Endodermal cell (in vitro differentiated cells): ENCODE results near the gene ZNF8. TPM values are rescaled to one million over a fixed set of nuclear protein-coding genes. Genes with fewer than 3 reads are reported as not detected.

Experiments
- DNase-seq: peaks from one replicate; pipeline ENCODE4 v3.0.0-alpha.2; 2017
- H3K27ac ChIP-seq: 2 replicates; pipeline ENCODE4 v1.5.1; 2013; ENCODE audit warnings: mild to moderate bottlenecking, low read depth, low read length, moderate library complexity
- H3K27me3 ChIP-seq: 2 replicates; pipeline ENCODE4 v1.6.1; 2013; ENCODE audit warnings: mild to moderate bottlenecking, low read length, moderate library complexity; ENCODE audit not compliant: insufficient read depth, control insufficient read depth, poor library complexity, severe bottlenecking
- H3K36me3 ChIP-seq: 2 replicates; pipeline ENCODE4 v1.7.0; 2013; ENCODE audit warnings: mild to moderate bottlenecking, low read length, moderate library complexity; ENCODE audit not compliant: control insufficient read depth, insufficient read depth
- H3K4me1 ChIP-seq: one replicate; pipeline ENCODE4 v1.7.0; 2013; ENCODE audit warnings: low read length; ENCODE audit not compliant: control insufficient read depth, insufficient read depth
- H3K4me3 ChIP-seq: 2 replicates; pipeline ENCODE4 v1.5.1; 2013; ENCODE audit warnings: mild to moderate bottlenecking, low read length, moderate library complexity
- H3K9ac ChIP-seq: 2 replicates; pipeline ENCODE4 v1.6.1; 2013; ENCODE audit warnings: mild to moderate bottlenecking, low read length, moderate library complexity; ENCODE audit not compliant: poor library complexity, severe bottlenecking; ENCODE audit errors: extremely low read depth
- H3K9me3 ChIP-seq: 2 replicates; pipeline ENCODE4 v1.6.1; 2013; ENCODE audit warnings: mild to moderate bottlenecking, low read length, moderate library complexity; ENCODE audit not compliant: control insufficient read depth
- H3K27ac Mint-ChIP-seq: 2 replicates; pipeline ENCODE4 v1.8.0; 2020; ENCODE audit warnings: mixed read lengths
- H3K27me3 Mint-ChIP-seq: 2 replicates; pipeline ENCODE4 v1.8.0; 2021; ENCODE audit warnings: mild to moderate bottlenecking, mixed read lengths; ENCODE audit not compliant: insufficient read depth
- H3K36me3 Mint-ChIP-seq: 2 replicates; pipeline ENCODE4 v1.8.0; 2020; ENCODE audit warnings: low read depth, mixed read lengths
- H3K4me1 Mint-ChIP-seq: 2 replicates; pipeline ENCODE4 v1.8.0; 2020; ENCODE audit warnings: mixed read lengths
- H3K4me3 Mint-ChIP-seq: 2 replicates; pipeline ENCODE4 v1.8.0; 2020; ENCODE audit warnings: mild to moderate bottlenecking, moderate library complexity, mixed read lengths
- H3K9me3 Mint-ChIP-seq: 2 replicates; pipeline ENCODE4 v1.8.0; 2020; ENCODE audit warnings: mild to moderate bottlenecking, mixed read lengths
- CTCF ChIP-seq: fragments of 200-600 bp; sonication (generic); conservative IDR thresholded peaks from 2 replicates; pipeline ENCODE4 v1.5.0; 2021; ENCODE audit warnings: antibody characterized with exemption, mild to moderate bottlenecking
- WGBS, 2 experiments: methylation state at CpG; one replicate each; pipeline versions ENCODE4 v1.1.5 to v1.1.7; 2013; ENCODE audit warnings: missing lambda C conversion rate in 2 of 2, mixed read lengths in 1 of 2; ENCODE audit not compliant: insufficient coverage in 1 of 2, insufficient read length in 1 of 2; 5-methylcytosine and 5-hydroxymethylcytosine counted together
- total RNA-seq, 2 donors: library from RNA; stranded (reverse); fragmentation: NEBNext Ultra II Directional in 1 of 2; extraction: Animal tissue kit (Norgen Biotek cat#: 25700) in 1 of 2; gene quantifications; 2 replicates in 1 of 2; 3 replicates in 1 of 2; pipeline ENCODE4 v1.2.1, GENCODE V29; 2021

ZNF8 gene
- total RNA-seq, 2 donors from 2014 or later, result 14.4 to 16.1 TPM

GRCh38 chr19:58261600-58261967 lies 17.2 kb upstream of the ZNF8 start:
- 91 to 94% methylated on average over 3 of the region's 3 CpGs for WGBS, 2 experiments
- Histone ChIP-seq H3K27me3 (no peaks in the 10 kb centered on the region), H3K36me3 (peaks cover 93% of the 10 kb centered on the region), H3K4me3 (peak overlapping the region; percentile 72), H3K9ac (no peak overlapping the region), H3K4me1 (no peaks in the 10 kb centered on the region), H3K9me3 (peaks cover 100% of the 10 kb centered on the region), H3K27ac (no peak overlapping the region)
- Mint-ChIP-seq H3K4me1 (no peaks in the 10 kb centered on the region), H3K4me3 (no peak overlapping the region), H3K36me3 (peaks cover 96% of the 10 kb centered on the region), H3K9me3 (peaks cover 100% of the 10 kb centered on the region), H3K27me3 (no peaks in the 10 kb centered on the region), H3K27ac (no peak overlapping the region)
- no peak for TF ChIP-seq CTCF
- DNase-seq, result no peak

- H3K4me3 Mint-ChIP-seq, result no peak overlapping the region
- H3K27ac Mint-ChIP-seq, result no peak overlapping the region
- no peak for TF ChIP-seq CTCF
- Histone ChIP-seq H3K4me1 (no peaks in the 10 kb centered on the region), H3K9ac (no peak overlapping the region), H3K36me3 (peaks cover 93% of the 10 kb centered on the region), H3K27me3 (no peaks in the 10 kb centered on the region), H3K27ac (no peak overlapping the region), H3K9me3 (peaks cover 100% of the 10 kb centered on the region), H3K4me3 (peak overlapping the region; percentile 72)
- H3K9me3 Mint-ChIP-seq, result peaks cover 100% of the 10 kb centered on the region
- H3K36me3 Mint-ChIP-seq, result peaks cover 96% of the 10 kb centered on the region
- no peak for DNase-seq
- H3K27me3 Mint-ChIP-seq, result no peaks in the 10 kb centered on the region
- H3K4me1 Mint-ChIP-seq, result no peaks in the 10 kb centered on the region
- WGBS, 2 experiments, result 93 to 94% methylated on average over 18 to 19 of the region's 19 CpGs
Measured at GRCh38 chr19:58261968-58262921, 16.5 kb upstream of the ZNF8 start.

GRCh38 chr19:58262922-58263296 lies 15.8 kb upstream of the ZNF8 start:
- Histone ChIP-seq H3K36me3 (peaks cover 88% of the 10 kb centered on the region), H3K27ac (no peak overlapping the region), H3K9ac (no peak overlapping the region), H3K4me1 (no peaks in the 10 kb centered on the region), H3K9me3 (peaks cover 99% of the 10 kb centered on the region), H3K27me3 (no peaks in the 10 kb centered on the region), H3K4me3 (peak overlapping the region; percentile 72)
- no peak for DNase-seq
- Mint-ChIP-seq H3K36me3 (peaks cover 95% of the 10 kb centered on the region), H3K27ac (no peak overlapping the region), H3K4me3 (no peak overlapping the region), H3K9me3 (peaks cover 100% of the 10 kb centered on the region), H3K27me3 (no peaks in the 10 kb centered on the region), H3K4me1 (no peaks in the 10 kb centered on the region)
- 93 to 97% methylated on average over 7 of the region's 7 CpGs for WGBS, 2 experiments
- TF ChIP-seq CTCF, result no peak
